HG03159 (cell line): Measurements from ENCODE around the gene LEKR1.
A peak's percentile ranks its signal among the peaks of the same experiment; 100 is the strongest.

Experiments used
- ATAC-seq: cut with Tn5 transposase; IDR thresholded peaks from one replicate; pipeline ENCODE4 v1.9.1; 2021; ENCODE audit warnings: mild to moderate bottlenecking, moderate library complexity; ENCODE audit not compliant: unreplicated experiment

The LEKR1 gene

DNA sequence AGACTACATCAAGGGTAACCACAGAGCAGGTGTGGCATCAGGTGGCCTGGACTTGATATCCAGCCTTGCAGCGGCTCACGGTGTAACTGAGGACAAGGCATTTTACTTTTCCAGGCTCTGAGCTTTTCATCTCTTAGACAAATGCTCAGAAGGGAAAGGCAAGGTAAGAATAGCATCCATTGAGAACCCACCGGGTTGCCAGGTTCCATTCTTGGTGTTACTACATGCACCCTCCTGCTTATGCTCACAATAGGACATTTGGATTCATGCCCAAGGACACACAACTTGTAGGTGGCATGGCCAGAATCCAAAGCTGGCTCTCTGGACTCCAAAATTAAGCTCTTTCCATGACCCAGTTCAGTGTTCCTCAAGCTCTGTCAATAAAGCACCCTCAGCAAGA, 248.3 kb downstream of the LEKR1 start:
- ATAC-seq: no peak

- ATAC-seq: no peak
Measured at GRCh38 chr3:157074981-157075380, 248.8 kb downstream of the LEKR1 start.

DNA sequence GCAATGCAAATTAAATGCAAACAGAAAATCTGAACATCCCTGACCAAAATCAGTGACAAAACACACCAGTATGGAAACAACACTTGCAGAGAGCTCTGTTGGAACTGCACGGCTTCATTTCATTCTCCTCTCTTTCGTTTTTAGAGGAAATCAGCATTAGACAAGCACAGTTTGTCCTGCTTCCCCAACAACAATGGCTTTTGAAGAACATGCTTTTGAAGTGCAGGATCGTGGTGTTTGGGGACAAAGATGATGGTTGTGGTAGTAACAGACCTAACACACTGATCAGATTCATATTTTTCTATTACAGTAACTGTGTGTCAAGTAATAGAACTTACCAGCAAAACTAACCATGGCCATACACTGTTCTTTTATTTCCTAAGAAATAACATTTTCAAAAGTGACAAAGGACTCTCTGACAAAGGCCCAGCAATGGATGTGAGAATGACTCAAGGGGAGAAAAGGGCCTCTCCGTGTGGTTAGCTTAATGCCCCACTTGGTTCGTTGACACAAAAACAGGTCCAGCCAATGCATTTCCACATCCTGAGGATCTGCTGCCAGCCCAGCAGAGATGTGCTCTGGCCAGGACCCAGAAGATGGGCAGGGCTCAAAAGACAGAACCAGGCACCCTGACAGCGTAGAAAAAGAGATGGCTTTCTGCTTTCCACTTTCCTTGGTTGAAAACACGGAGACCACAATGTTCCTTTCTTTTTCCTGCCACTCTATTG, 249.7 kb downstream of the LEKR1 start:
- no peak for ATAC-seq

DNA sequence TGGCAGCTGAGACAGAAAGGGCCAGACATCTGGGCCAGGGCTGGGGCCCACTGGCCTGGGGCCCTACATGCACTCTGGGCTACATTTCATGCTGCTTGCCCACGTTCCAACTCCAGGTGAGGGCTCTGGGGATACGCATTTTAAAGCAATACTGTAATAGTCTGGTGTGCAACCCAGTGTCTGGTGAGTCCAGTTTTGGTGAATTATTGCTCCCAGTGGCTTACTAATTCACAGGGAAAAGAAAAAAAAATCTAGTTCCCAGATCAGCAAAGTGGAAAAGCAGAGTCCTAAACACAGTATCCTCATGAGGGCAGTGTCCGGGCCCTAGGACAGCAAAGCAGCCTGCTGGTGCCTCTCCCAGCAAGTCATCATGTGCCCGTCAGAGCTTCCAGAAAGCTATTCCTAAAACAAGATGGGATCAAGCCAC, 251.4 kb downstream of the LEKR1 start:
- no peak for ATAC-seq

DNA sequence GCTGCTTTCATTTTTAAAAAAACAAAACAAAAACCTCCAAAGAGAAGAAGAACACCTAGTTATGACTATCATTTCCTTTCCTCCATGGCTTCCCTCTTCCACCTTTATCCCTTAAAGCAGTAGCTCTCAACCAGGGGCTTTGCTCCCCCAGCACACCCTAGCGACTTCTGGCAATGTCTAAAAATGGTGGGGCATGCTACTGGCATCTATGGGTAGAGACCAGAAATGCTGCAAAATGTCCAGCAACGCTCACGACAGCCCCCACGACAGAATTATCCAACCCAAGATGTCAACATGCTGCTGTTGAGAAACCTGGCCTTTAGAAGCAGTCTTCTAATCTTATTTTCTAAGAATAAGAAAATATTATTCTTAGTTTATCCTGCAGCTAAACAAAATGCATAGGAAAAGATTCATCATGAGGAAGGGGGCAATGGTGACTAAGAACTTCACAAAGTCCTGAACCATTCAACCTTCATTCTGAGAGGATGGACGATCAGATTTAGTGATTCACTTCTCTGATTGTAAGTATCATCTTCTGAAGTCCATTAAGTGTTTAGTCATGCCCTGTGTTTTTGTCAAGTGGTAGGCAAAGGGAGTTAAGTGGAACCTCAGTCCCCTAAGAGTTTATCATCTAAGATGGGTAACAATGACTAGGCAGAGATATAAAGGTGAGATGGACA, 252.1 kb downstream of the LEKR1 start:
- ATAC-seq: no peak

- no peak for ATAC-seq
Measured at GRCh38 chr3:157078811-157079185, 252.6 kb downstream of the LEKR1 start.

- no peak for ATAC-seq
Measured at GRCh38 chr3:157079676-157080369, 253.7 kb downstream of the LEKR1 start.

- peak; percentile 76 for ATAC-seq
Measured at GRCh38 chr3:157081626-157082210, 255.6 kb downstream of the LEKR1 start.

DNA sequence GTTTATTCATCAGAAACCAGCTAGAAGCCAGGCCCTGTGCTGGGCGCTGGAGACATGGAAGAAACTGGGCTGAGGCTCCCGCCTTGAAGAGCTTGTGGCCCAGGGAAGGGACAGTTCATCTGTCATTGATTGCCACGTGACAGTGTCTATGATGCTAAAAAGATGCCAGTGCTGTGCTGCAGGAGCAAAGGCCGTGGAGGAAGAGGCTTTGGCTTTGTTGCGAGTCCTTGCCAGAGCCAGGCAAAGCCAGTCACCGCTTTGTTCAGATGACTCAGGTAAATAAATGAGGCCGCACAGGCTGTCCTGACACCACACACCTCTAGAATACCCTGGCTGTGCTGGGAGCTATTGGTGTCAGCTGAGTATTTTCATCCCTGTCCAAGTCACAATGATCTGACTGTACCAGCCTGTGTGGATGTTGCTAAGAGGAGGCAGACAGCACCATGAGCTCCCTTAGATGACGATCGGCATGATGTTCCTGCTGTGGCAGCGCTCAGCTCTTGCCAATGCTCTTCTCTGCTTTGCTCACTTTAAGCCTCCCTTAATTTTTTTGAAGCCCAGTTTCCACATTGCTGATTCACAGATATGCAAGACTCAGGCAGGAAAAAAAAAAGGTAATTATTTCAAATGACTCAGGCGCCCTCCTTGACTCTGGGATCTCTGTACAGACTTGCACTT, 256.3 kb downstream of the LEKR1 start:
- ATAC-seq: no peak

- no peak for ATAC-seq
Measured at GRCh38 chr3:157083824-157084223, 257.7 kb downstream of the LEKR1 start.

DNA sequence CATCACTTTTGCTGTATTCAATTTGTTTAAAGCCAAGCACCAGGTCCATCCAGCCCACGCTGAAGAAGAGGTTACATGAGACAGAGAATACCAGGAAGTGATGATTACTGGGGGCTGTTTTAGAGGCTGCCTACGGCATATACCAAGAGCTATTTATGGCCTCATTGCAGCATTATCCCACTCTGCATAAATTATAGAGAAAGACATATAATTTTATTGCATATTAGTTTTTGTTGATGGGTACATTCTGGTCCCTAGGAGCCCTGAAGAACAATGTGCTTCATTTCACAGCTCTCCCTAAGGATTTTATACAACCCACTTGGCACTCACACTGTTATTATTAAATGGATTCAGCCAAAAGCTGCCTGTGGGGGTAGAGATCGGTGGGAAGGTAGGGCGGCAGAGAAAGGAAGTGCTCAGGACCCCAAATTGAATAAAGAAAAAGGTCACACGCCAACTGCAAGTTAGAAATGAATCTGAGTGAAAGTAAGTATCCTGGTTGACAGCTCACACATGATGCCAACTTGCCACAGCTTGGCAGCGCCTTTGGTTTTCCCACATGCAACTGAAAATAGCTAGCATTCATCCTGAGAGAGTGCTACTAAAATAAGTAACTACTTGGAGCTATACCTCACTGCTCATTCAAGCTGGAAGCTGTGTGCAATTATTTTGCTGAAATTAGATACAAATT, 260.1 kb downstream of the LEKR1 start:
- ATAC-seq: no peak

GRCh38 chr3:157086775-157087174, 260.6 kb downstream of the LEKR1 start:
- no peak for ATAC-seq

GRCh38 chr3:157087373-157087772, 261.2 kb downstream of the LEKR1 start:
- no peak for ATAC-seq

DNA sequence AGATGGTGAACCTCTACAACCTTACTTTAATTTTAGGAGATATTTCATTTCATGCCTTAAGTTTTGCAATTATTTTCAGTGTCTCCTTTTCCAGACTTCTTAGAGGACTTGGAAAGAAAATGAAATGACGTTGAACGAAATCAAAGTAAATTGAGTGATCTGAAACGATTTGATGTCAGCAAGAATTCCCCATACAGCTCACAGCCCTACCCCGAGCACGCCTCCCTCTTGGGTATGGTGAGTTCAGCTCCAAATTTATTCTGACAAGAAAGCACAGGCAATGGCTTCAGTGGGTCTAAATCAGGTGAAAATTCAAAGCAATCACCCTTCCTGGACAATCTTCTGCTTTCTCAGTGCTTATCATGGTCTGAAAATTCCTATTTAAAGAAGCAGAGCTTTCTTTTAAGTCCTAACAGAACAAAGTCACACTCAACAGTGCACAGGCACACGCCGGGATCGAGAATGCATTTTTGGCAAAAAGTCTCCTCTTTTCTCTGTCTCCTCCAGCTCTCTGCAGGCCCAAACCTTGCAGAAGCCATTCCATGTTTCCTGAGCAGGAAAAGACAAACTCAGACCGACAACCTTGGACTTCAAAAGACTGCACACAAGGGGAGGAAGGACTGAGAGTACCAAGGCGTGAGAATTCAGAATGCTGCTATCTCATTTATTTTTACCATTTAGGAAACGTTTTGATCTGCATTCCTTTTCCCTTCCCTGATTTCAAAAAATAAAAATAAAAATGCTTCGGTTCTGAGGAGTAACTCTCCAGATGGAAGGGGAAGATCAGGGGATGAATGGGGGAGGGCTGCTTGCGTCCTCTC, 261.8 kb downstream of the LEKR1 start:
- ATAC-seq: no peak

GRCh38 chr3:157088601-157089454, 262.7 kb downstream of the LEKR1 start:
- peak; percentile 75 for ATAC-seq

DNA sequence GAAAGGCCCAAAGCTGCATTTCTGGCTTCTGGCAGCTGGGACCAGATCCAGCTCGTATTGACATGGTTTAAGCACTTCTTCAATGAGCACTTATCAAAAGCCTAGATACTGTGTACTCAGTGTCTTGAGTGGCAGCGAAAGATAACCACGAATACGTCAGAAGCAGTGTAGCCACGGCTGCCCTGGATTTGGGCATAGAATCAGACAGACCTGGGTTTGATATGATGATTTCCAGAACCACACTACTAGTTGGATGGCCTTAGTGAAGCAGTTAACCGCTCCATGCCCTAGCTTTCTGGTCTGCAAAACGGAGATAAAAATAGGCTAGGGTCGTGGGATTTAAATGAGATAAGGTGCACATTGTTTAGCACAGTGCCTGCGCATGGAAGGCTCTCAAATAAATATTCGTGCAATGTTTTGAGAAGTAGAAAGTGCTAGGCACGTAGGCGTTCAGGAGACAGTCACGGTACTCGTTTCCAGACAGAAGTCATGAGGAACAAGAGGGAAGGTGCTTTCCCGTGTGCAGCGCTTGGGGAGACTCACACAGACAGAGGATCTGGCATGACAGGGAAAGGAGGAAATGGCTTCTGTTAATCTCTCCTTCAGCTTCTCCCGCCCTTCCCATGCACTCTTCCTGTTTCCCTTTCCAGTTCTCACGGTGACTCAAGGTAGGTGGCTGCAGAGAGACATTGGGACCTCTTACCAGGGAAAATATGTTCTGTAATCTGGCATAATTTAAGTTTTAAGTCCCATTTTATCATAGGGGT, 263.5 kb downstream of the LEKR1 start:
- peak; percentile 21 for ATAC-seq

DNA sequence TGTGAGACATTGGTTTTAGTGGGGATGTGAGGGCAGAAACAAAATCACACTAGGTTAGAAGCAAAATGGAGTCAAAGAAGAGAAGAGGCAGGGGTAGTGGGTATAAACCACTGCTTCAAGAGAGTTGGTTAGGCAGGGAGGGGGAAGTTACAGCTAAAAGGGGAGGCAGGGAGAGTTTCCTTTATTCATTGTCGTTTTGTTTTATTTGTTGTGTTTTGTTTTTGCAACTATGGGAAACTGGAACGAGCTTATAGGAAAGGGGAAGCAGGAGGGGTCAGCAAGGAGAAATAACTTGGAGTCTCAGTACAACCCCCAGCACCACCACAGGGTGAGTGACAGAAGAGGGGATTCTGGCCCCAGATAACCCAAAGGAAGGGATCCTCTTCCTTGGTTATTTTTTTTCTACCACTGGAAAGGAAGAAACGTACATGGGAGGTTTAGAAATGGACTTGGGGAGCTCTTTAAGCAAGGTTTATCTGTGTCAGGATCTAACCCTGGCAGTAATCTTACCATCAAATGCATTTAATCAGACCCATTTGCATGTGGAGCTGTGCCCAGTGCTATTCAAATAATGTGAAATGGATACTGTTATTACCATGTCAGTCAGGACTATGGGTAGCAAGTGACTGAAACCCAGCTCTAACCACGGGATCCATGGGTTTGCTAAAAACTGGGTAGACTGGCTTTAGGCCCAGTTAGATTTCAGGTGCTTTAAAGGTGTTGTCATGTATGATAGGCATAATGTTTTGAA, 265.1 kb downstream of the LEKR1 start:
- ATAC-seq: no peak
